GM18909 (cell line): Measurements from ENCODE around the gene UGT1A7.
"Not testable (repeated sequence)": the region's sequence is repeated elsewhere in the genome, so short reads cannot be mapped to it uniquely, and the experiment has no call there.

Source experiments
- ATAC-seq: cut with Tn5 transposase; IDR thresholded peaks from one replicate; pipeline ENCODE4 v1.9.1; 2021; ENCODE audit warnings: mild to moderate bottlenecking; ENCODE audit not compliant: unreplicated experiment, poor library complexity

Gene UGT1A7

DNA sequence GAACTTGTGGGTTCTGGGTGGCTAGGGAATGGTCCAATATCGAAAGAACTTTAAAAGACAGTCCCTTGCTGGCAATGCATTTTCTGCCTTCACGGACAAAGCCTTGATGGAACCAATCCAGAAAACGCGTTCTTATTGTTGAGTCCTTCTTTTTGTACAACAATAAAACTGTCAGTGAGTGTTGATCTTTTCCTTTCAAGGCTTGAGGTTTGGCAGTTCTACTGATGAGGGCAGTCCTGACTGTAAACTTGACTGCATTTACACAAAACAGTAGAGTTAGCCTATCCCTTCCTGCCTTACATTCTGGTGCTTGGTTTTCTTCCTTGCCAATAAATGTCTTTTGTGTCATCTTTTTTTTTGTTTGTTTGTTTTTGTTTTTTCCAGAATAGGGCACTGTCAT, 2.5 kb upstream of the UGT1A7 start:
- ATAC-seq: no peak

- ATAC-seq: no peak
Measured at GRCh38 chr2:233680361-233681045, 1.2 kb upstream of the UGT1A7 start.

- no peak for ATAC-seq
Measured at GRCh38 chr2:233684640-233685039, 2.9 kb downstream of the UGT1A7 start.

- no peak for ATAC-seq
Measured at GRCh38 chr2:233686928-233687327, 5.2 kb downstream of the UGT1A7 start.

DNA sequence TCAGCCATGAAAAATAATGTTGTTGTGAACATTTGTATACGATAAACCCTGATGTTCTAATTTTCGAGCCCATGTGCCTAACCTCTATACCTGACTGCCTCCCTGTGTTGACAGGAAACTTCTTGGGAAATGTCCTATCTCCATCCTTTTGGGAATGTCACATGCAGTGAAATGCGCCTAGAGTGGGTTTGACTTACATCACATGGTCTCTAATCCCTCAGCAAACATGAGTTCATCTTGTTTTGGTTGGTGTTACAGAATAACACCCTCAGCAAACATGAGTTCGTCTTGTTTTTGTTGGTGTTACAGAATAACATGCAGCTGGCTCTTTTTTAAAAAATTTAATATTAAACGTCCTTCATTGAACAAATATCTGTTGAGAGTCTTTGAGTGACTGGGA, 6.6 kb downstream of the UGT1A7 start:
- no peak for ATAC-seq

DNA sequence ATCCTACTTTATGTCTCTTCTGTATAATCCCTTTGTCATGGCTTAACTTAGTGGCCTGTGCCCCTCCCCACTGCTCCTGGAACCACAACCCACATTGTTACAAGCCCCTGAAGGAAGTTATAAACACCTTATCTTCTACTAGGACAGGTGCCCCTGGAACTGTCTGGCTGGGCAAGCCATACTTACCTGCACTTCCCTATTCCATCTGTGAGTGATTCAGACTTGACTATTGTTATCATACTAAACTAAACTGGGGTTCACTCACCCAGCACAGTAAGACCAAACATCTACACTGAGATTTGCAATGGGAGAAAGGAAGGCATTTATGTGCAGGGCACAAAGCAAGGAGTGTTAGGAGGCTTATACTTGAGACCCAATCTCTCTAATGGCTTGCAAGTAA, 7.3 kb downstream of the UGT1A7 start:
- ATAC-seq: no peak

DNA sequence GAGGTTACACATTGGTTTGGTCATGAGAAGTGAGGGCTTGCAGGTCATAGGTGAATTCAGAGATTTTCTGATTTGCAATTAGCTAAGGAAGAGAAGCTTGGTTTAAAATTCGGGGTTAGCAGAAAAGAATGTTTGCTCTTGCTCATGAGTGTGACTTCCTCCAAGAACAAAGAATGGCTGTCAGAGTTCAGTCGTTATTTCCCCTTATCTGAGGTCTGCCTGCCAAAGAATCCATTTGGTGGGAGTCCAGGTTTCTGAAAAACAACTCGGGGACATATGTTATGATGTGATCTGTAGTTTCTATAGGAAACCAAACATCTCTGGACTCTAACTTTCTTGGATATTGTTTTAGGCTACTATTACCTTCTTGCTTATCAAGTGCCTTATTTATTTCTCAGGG, 7.8 kb downstream of the UGT1A7 start:
- no peak for ATAC-seq

GRCh38 chr2:233690444-233690843, 8.7 kb downstream of the UGT1A7 start:
- ATAC-seq: no peak

DNA sequence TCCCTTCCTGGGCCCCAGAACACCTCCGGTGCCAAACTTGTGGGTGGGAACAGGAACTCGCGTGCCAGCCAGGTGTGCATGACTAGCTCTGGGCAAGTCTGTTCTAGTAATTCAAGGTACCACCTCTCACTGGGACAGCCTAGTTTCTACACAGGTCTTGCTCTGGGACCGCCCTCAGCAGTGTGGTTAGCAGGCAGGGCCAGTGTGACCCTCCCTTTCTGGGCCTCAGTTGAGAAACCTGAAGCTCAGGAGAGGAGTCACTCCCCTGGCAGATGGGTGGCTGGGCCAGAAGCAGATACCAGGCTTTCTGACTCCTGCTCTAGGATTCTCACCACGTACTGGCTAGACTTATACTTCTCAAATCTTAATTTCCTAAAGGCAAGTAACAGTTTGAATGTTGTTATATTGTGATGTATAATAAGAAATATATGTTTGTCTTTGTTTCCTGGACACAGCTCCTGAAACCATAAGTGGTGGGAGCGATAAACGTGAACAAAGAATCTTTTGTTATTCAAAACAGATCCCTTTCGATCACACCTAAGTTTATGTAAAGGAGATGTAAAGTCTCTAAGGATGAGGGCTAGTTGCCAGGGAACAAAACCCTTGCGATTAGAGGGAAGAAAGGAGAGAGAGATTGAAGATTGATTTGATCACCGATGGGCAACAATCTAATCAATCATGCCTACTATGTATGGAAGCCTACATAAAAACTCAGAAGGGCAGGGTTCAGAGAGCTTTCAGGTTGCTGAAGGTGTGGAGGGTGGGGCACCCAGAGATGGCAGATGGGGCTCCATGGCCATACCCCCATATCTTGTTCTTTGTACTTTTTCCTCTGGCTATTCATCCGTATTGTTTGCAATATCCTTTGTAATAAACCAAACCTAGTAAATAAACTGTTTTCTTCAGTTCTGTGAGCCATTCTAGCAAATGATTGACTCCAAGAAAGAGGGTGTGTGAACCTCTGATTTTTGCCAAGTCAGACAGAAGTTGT, 10.0 kb downstream of the UGT1A7 start:
- ATAC-seq: no peak

DNA sequence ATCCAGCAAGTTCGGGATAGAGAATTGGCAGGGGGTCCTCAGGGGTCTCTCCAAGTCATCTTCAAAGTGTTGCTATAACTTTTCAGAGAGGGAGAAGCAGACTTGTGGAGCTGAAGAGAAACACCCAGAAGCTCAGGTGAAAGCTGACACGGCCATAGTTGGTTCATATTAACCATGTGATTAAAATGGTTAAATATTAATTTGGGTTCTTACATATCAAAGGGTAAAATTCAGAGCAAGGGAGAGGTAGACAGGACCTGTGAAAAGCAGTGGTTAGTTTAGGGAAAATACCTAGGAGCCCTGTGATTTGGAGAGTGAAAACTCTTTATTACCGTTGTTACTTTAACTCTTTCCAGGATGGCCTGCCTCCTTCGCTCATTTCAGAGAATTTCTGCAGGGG, 10.9 kb downstream of the UGT1A7 start, which contains the start of gene UGT1A6:
UGT1A6 (plus strand) TSS at position 243 of the 400 bp plus-strand sequence; CDS start at position 358, 115 bp downstream.
- no peak for ATAC-seq

- no peak for ATAC-seq
Measured at GRCh38 chr2:233693963-233694362, 12.3 kb downstream of the UGT1A7 start.

GRCh38 chr2:233698740-233699139, 17.0 kb downstream of the UGT1A7 start:
- no peak for ATAC-seq

DNA sequence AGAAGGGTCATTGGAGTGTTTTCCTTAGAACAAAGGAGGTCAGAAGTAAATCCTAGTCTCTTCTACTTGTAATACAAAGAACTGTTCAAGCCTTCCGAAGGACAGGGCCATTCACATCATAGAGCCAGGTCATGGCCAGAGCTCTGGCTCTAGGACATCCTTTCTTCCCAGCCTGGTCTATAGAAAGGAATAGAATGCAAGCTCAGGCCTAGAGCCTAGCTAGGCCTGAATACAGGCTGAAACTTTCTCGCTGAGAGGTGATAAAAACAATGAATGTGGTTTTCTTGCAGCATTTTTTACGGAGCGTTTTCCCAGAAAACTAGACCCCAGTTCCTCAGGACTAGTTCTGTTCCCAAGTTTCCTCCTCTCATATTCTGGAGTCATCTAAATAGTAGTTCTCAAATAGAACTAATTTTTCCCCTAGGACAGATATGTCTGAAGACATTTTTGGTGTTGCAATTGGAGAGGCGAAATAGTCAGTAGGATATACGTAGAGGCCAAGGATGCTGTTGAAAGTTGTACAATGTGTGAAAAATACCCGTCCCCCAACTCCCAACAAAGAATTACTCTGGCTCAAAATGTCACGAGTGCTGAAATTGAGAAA, 17.8 kb downstream of the UGT1A7 start:
- no peak for ATAC-seq

DNA sequence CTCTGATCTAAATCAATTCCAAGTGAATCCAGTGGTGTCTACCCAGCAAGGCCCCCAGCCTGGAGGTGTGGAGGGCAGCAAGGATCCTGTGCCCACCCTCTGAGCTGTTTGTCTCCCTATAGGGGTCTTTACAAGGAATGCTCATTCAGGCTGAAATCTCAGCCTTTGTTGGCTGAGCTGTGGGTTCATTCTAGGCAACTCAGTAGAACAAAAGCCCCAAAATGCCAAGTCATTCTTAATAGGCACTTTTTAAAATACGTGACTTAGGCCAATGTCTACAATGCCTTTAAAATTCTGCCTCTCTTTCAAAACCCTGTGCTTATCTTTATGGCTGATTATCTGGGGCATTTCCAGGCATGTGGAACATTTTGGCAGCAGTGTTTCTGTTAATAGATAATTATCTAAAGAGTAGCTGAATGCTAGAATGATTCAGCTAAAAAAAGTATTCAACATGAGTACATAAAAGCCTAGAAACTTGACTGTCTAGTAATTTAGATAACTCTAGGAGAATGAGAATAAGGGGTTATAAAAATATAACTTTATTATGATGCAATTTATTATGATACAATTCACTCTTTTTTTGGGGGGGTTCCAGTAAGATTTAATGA, 18.4 kb downstream of the UGT1A7 start:
- no peak for ATAC-seq

DNA sequence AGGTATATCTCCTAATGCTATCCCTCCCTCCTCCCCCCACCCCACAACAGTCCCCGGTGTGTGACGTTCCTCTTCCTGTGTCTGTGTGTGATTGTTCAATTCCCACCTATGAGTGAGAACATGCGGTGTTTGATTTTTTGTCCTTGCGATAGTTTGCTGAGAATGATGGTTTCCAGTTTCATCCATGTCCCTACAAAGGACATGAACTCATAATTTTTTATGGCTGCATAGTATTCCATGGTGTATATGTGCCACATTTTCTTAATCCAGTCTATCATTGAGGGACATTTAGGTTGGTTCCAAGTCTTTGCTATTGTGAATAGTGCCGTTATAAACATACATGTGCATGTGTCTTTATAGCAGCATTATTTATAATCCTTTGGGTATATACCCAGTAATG, 19.1 kb downstream of the UGT1A7 start:
- ATAC-seq: not testable (repeated sequence)

GRCh38 chr2:233702238-233702637, 20.5 kb downstream of the UGT1A7 start:
- ATAC-seq: no peak

GRCh38 chr2:233705911-233706506, 24.3 kb downstream of the UGT1A7 start:
- ATAC-seq: no peak

- no peak for ATAC-seq
Measured at GRCh38 chr2:233706720-233707119, 25.0 kb downstream of the UGT1A7 start.

DNA sequence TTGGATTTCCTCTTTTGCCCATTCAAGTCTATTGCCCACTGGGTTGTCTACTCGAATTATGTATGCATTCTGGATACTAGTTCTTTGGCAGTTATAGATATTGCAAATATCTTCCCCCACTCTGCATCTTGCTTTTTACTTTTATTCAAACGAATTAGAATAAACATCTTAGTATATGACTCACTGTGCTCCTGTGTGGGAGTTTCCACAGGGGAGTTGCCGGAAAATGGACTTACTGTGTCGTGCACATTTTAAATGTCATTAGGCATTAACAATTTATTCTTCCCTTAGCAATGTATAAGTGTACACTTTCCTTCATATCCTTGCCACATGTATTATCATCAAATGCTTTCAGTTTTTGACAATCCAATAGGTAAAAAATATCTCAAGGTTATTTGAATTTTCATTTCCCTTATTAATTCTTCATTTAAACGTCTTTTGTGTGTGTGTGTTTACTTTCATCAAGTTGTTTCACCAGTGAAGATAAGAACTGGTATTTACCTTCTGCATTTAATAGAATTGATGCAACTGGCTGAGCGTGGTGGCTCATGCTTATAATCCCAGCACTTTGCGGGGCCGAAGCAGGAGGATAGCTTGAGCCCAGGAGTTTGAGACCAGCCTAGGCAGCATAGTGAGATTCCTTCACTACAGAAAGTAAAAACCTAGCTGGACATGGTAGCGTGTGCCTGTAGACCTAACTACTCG, 26.4 kb downstream of the UGT1A7 start:
- ATAC-seq: no peak

- no peak for ATAC-seq
Measured at GRCh38 chr2:233708942-233709341, 27.2 kb downstream of the UGT1A7 start.
